GM21723 (cell line): ENCODE data around the gene PXYLP1.

ENCODE experiments used
- ATAC-seq: cut with Tn5 transposase; IDR thresholded peaks from one replicate; pipeline ENCODE4 v1.9.1; 2021; ENCODE audit warnings: mild to moderate bottlenecking, moderate library complexity; ENCODE audit not compliant: unreplicated experiment

PXYLP1 gene

GRCh38 chr3:141342386-141342785, 110.8 kb downstream of the PXYLP1 start:
- ATAC-seq: no peak

- no peak for ATAC-seq
Measured at GRCh38 chr3:141343077-141343476, 111.5 kb downstream of the PXYLP1 start.

- no peak for ATAC-seq
Measured at GRCh38 chr3:141343865-141344271, 112.2 kb downstream of the PXYLP1 start.
